ENCODE results near the gene NLRP2B.
"Not testable (repeated sequence)": the region's sequence is repeated elsewhere in the genome, so short reads cannot be mapped to it uniquely, and the experiment has no call there.

Gene NLRP2B

DNA sequence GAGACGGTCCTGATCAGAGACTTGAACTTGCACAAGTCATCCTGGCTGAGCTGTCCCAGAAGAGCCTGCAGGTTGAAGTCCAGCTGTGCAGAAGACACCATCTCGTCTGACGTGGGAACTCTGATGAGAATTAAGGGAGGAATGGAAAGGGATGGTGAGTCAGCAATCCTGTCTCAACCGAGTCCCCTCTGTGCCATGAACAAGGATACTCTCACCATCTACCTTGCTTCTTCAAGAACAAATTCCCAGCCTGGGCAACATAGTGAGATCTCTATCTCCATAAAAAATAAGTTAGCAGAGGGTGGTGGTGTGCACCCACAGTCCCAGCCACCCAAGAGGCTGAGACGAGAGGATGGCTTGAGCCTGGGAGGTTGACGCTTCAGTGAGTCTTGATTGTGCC is at the start of gene NLRP2B:
TSS of gene NLRP2B (minus strand) at position 101 of the 400 bp plus-strand sequence.
- H3K4me3 Mint-ChIP-seq: no peak within 1 kb of the TSS
- no peaks in the 10 kb centered on the region for H3K27me3 Mint-ChIP-seq
- H3K36me3 Mint-ChIP-seq (ENCODE audit: low read depth): no peaks in the 10 kb centered on the region
- peaks cover 29% of the 10 kb centered on the region for H3K9me3 Mint-ChIP-seq
- no peaks in the 10 kb centered on the region for H3K4me1 Mint-ChIP-seq (ENCODE audit: low read depth)
- H3K27ac Mint-ChIP-seq: no peak within 1 kb of the TSS
- intact Hi-C loops (cut with micrococcal nuclease): no loop called here

DNA sequence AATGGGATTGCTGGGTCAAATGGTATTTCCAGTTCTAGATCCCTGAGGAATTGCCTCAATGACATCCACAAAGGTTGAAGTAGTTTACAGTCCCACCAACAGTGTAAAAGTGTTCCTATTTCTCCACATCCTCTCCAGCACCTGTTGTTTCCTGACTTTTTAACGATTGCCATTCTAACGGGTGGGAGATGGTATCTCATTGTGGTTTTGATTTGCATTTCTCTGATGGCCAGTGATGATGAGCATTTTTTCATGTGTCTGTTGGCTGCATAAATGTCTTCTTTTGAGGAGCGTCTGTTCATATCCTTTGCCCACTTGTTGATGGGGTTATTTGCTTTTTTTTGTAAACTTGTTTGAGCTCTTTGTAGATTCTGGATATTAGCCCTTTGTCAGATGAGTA is 45.9 kb upstream of the NLRP2B start:
- H3K4me1 Mint-ChIP-seq (ENCODE audit: low read depth); H3K4me3 Mint-ChIP-seq; intact Hi-C loops (cut with micrococcal nuclease); H3K27me3 Mint-ChIP-seq; H3K36me3 Mint-ChIP-seq (ENCODE audit: low read depth); H3K27ac Mint-ChIP-seq: not testable (repeated sequence)
- H3K9me3 Mint-ChIP-seq: peaks cover 54% of the 10 kb centered on the region

DNA sequence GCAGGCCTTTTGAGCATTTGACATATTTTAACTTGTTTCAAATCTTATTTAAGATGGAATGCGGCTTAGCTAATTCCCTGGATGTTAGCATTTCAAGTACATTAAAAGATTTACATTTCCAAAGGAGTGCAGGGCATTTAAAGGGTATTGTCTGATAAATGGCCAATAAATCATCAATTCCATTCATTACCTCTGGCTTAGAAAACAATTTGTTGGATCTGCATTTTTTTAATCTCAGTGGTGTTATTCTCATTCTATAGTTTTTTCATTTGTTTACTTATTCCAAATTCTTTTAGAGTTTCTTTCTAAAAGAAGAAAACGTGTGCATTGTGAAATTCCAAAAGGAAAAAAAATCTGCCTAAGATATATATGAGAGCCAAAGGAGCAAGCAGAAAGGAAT is 1.3 kb upstream of the NLRP2B start:
- H3K36me3 Mint-ChIP-seq (ENCODE audit: low read depth): no peaks in the 10 kb centered on the region
- H3K4me1 Mint-ChIP-seq (ENCODE audit: low read depth): no peaks in the 10 kb centered on the region
- no peaks in the 10 kb centered on the region for H3K27me3 Mint-ChIP-seq
- peaks cover 38% of the 10 kb centered on the region for H3K9me3 Mint-ChIP-seq
- no peak overlapping the region for H3K4me3 Mint-ChIP-seq
- H3K27ac Mint-ChIP-seq: no peak overlapping the region
- intact Hi-C loops (cut with micrococcal nuclease): no loop called here

DNA sequence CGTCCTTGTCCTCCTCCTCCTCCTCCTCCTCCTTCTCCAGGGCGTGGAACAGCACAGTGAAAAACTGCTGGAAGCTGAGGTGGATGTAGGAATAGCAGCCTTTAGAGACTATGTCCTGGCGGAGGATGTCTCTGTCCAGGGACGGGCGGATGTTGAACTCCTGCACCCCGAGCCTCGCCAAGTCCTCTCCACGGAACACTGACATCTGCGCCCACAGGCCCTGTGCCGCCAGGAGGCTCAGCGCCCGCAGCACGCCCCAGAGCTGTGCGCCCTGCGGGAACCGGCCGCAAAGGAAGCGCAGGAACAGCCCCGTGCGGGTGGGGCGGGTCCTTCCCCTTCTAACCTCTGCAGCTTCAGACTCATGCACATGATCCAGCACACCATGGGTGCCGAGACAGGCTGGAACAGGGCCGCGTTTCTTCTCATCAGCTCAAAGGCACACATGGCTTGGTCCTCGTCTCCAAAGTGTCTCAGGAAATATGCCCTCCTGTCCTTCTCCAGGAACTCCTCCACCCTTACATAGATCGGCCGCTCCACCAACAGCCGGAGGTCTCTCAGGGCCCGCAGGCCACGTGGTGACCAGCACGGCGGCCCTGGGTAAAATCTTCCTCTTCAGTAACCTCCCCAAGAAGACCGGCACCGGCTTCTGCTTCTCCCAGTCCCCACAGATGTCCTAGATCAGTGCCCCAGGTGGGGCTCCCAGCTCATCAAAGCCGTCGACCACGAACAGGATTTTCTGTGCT is 1.2 kb downstream of the NLRP2B start:
- H3K4me1 Mint-ChIP-seq (ENCODE audit: low read depth): no peaks in the 10 kb centered on the region
- H3K36me3 Mint-ChIP-seq (ENCODE audit: low read depth): no peaks in the 10 kb centered on the region

DNA sequence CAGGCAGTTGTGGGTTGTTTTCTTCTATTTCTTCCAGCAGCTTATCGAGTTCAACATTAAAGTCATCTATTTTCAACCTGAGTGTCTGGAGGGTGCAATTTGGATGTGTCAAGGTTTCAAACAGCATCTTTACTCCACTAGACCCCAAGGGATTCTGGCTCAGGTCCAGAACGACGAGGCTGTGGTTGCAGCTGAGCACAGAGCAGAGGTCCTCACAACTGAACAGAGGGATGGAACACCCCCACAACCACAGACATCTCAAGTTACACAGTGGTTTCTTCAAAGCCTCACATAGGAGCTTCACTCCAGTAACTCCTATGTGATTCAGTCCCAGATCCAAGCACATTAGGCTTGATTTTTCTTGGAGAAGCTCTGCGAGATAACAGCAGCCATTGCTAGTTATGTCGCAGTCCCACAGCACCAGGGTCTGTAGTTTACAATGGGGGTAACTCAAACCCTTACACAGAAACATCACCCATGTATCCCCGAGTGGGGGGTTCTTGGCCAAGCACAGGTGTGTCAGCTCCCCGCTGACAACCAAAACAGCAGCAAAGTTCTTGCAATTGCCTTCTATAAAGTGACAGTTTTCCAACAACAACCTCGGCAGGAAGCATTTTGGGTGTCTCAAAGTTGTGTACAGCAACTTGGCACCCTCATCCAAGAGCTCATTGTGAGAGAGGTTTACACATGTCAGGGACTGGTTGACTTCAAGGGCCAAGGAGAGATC is 2.8 kb downstream of the NLRP2B start:
- Mint-ChIP-seq H3K9me3 (peaks cover 45% of the 10 kb centered on the region), H3K4me3 (no peak overlapping the region), H3K36me3 (ENCODE audit: low read depth) (no peaks in the 10 kb centered on the region), H3K27me3 (no peaks in the 10 kb centered on the region), H3K27ac (no peak overlapping the region), H3K4me1 (ENCODE audit: low read depth) (no peaks in the 10 kb centered on the region)
- intact Hi-C loops (cut with micrococcal nuclease): no loop called here

More for the DNA sequence above, 1.2 kb downstream of the NLRP2B start:
- intact Hi-C loops (cut with micrococcal nuclease): no loop called here
- peaks cover 40% of the 10 kb centered on the region for H3K9me3 Mint-ChIP-seq
- no peaks in the 10 kb centered on the region for H3K27me3 Mint-ChIP-seq
- no peak overlapping the region for H3K4me3 Mint-ChIP-seq
- no peak overlapping the region for H3K27ac Mint-ChIP-seq

DNA sequence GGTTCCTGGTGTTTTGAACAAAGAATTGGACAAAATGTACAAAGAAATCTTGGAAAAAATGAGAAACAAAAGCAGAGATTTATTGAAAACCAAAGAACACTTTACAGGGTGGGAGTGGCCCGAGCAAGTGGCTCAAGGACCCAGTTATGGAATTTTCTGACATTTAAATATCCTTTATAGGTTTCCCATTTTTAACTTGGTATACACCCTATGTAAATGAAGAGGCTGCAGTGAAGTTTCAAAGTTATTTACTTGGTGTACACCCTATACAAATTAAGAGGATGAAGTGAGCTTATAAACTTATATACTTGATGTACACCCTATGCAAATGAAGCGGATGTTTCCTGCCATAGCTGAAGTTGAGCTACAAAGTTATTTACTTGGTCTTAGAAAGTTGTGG is 4.7 kb downstream of the NLRP2B start:
- H3K27me3 Mint-ChIP-seq: no peaks in the 10 kb centered on the region
- intact Hi-C loops (cut with micrococcal nuclease): no loop called here
- H3K27ac Mint-ChIP-seq: no peak overlapping the region
- no peaks in the 10 kb centered on the region for H3K4me1 Mint-ChIP-seq (ENCODE audit: low read depth)
- H3K9me3 Mint-ChIP-seq: peaks cover 43% of the 10 kb centered on the region
- no peak overlapping the region for H3K4me3 Mint-ChIP-seq
- no peaks in the 10 kb centered on the region for H3K36me3 Mint-ChIP-seq (ENCODE audit: low read depth)

DNA sequence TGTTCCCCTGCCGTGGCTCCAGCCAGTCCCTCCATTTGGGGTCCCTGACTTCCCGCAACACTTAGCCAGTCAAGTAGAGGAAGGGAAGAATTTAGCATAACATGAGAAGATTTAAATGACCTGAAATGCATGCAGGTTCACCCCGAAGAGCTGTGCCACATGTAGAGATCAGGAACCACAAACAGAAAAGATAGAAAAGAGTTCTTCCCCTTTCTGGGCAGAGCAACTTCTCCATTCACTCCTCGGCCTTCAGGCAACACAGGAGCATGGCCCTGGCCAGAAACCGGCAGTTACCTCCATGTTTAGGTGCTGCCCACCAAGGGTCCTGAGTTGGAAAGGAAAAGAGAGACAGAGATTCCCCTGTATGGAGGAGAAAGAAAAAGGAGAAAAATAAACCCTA is 5.2 kb downstream of the NLRP2B start:
- H3K9me3 Mint-ChIP-seq: peaks cover 39% of the 10 kb centered on the region
- H3K4me1 Mint-ChIP-seq (ENCODE audit: low read depth): no peaks in the 10 kb centered on the region
- no peak overlapping the region for H3K27ac Mint-ChIP-seq
- H3K27me3 Mint-ChIP-seq: no peaks in the 10 kb centered on the region
- intact Hi-C loops (cut with micrococcal nuclease): no loop called here
- no peak overlapping the region for H3K4me3 Mint-ChIP-seq
- no peaks in the 10 kb centered on the region for H3K36me3 Mint-ChIP-seq (ENCODE audit: low read depth)

DNA sequence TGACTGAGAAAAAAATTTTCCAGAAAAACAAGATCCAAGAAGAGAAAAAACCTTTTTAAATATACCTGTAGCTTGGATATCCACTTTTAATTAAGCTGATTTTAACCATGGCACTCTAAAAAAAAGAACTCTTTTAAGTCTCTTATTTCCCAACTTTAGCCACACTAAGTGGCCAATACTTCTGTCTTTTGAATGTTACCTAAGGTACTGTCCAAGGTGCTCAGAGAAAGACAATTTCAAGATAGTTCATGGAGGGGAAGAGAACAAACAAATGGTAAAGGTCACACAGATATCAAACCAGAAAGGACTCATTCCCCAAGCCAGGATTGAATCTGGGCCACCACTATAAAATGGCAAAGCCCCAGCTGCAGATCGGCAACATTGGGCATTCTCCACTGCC is 10.1 kb downstream of the NLRP2B start:
- intact Hi-C loops (cut with micrococcal nuclease): no loop called here
- H3K4me1 Mint-ChIP-seq (ENCODE audit: low read depth): no peaks in the 10 kb centered on the region
- peaks cover 16% of the 10 kb centered on the region for H3K9me3 Mint-ChIP-seq
- no peak overlapping the region for H3K27ac Mint-ChIP-seq
- no peaks in the 10 kb centered on the region for H3K36me3 Mint-ChIP-seq (ENCODE audit: low read depth)
- no peak overlapping the region for H3K4me3 Mint-ChIP-seq
- H3K27me3 Mint-ChIP-seq: no peaks in the 10 kb centered on the region

DNA sequence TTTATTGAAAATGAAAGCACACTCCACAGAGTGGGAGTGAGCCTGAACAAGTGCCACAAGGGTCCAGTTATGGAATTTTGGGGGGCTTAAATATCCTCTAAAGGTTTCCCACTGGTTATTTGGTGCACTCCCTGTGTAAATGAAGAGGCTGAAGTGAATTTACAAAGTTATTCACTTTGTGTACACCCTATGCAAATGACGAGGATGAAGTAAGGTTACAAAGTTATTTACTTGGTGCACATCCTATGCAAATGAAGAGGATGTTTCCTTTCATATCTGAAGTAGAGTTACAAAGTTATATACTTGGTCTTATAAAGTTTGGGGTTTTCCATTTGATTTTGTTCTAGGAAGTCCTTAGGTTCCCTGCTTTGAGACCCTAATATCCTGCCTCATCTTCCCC is 13.1 kb downstream of the NLRP2B start:
- Mint-ChIP-seq H3K4me3 (no peak overlapping the region), H3K36me3 (ENCODE audit: low read depth) (no peaks in the 10 kb centered on the region), H3K4me1 (ENCODE audit: low read depth) (no peaks in the 10 kb centered on the region), H3K27me3 (no peaks in the 10 kb centered on the region), H3K9me3 (peaks cover 5% of the 10 kb centered on the region), H3K27ac (no peak overlapping the region)
- intact Hi-C loops (cut with micrococcal nuclease): no loop called here

DNA sequence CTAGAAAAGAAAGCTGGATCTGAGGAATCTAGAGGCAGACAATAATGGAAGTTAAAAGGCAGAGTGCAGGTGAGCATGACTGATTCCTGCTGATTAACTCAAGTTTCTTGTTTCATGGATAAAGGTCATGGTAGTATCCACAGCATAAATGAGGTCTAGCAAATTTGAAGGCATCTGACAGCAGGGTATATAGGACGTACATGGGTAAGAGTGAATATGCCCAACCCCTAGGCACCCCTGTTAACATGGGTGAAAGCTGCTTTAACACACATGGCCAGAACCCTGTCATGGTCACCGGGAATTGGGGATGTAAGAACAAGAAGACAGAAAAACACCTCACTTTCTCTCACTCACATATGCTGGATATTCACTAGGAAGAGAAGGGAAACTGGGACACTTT is 25.0 kb downstream of the NLRP2B start:
- intact Hi-C loops (cut with micrococcal nuclease): no loop called here
- Mint-ChIP-seq H3K27me3 (no peaks in the 10 kb centered on the region), H3K4me1 (ENCODE audit: low read depth) (no peaks in the 10 kb centered on the region)

DNA sequence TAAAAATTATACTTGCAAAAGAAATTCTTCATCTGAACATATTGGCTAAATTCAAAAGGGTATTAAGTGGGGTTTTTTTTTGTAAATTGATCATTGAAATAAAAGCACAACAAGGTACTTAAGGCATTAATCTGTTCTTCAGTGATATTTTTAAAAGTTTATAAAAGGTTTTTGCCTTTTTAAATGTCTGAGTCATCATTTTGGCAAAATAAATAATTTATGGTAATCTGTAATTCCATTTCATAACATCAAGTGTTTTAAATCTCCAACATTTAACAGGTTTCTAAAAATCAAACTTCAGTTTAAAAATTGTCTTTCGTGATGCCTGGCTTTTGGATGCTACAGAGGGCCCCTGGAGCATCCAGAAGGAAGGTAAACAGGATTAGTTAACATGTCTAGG is 27.4 kb downstream of the NLRP2B start:
- intact Hi-C loops (cut with micrococcal nuclease): no loop called here
- no peaks in the 10 kb centered on the region for H3K36me3 Mint-ChIP-seq (ENCODE audit: low read depth)
- H3K27ac Mint-ChIP-seq: no peak overlapping the region
- H3K27me3 Mint-ChIP-seq: no peaks in the 10 kb centered on the region
- peaks cover 16% of the 10 kb centered on the region for H3K9me3 Mint-ChIP-seq
- no peak overlapping the region for H3K4me3 Mint-ChIP-seq
- H3K4me1 Mint-ChIP-seq (ENCODE audit: low read depth): no peaks in the 10 kb centered on the region

More for the DNA sequence above, 25.0 kb downstream of the NLRP2B start:
- no peak overlapping the region for H3K4me3 Mint-ChIP-seq
- H3K27ac Mint-ChIP-seq: no peak overlapping the region
- no peaks in the 10 kb centered on the region for H3K36me3 Mint-ChIP-seq (ENCODE audit: low read depth)
- peaks cover 16% of the 10 kb centered on the region for H3K9me3 Mint-ChIP-seq

DNA sequence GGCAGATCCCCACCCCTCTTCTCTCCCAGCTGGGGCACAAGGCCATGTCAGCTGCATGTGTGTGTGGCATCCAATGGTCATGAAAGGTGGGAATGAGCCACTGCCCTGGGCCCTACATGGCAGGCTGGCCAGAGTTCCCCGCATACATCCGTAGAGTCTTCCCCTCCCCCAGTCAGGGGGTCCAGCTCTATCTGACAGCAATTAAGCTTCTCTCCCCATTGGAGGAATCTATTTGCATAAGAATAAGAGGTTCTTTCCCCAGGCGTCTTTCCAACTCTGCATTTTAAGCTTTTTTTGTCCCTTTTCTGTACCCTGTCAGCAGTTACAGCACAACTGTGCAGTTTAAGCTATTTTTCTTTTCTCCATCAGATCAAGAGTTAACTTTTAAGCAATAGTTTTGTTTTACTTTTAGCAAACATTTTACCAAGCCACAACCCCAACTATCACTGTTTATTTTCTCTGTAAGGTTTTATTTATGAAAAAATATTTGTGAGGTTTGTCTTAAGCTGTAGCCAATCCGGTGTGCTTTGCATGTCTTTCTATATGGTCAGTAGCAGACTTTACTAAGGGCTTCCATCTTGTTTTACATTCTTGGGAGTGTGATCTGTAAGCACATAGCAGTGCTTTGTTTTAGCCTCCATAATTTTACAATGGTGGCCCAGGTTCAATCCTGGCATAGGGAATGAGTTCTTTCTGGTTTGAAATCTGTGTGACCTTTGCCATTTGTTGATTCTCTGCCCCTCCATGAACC is 28.7 kb downstream of the NLRP2B start:
- H3K9me3 Mint-ChIP-seq: peaks cover 14% of the 10 kb centered on the region
- H3K4me3 Mint-ChIP-seq: no peak overlapping the region
- intact Hi-C loops (cut with micrococcal nuclease): no loop called here
- H3K27ac Mint-ChIP-seq: no peak overlapping the region
- no peaks in the 10 kb centered on the region for H3K36me3 Mint-ChIP-seq (ENCODE audit: low read depth)
- H3K27me3 Mint-ChIP-seq: no peaks in the 10 kb centered on the region
- H3K4me1 Mint-ChIP-seq (ENCODE audit: low read depth): no peaks in the 10 kb centered on the region

DNA sequence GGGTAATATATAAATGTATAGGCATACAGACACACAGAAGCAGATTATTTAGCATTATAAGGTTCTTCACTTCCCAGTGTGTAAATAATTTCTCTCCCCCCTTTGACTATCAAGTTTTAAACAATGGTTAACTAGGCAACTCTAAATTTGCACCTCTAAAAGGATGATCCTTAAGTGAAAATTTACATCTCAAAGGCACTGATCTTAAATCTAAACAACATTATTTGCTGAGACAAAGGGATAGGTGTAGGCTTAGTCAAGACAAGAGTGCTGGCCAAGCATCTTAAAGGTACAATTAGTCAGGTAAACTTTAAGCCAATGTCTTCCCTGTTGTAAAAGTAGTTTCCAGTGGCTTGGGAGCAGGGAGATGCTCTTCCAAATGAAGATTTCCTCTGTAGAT is 33.0 kb downstream of the NLRP2B start:
- no peaks in the 10 kb centered on the region for H3K27me3 Mint-ChIP-seq
- H3K4me3 Mint-ChIP-seq: no peak overlapping the region
- H3K27ac Mint-ChIP-seq: no peak overlapping the region
- no peaks in the 10 kb centered on the region for H3K4me1 Mint-ChIP-seq (ENCODE audit: low read depth)
- intact Hi-C loops (cut with micrococcal nuclease): no loop called here
- H3K9me3 Mint-ChIP-seq: no peaks in the 10 kb centered on the region
- no peaks in the 10 kb centered on the region for H3K36me3 Mint-ChIP-seq (ENCODE audit: low read depth)

DNA sequence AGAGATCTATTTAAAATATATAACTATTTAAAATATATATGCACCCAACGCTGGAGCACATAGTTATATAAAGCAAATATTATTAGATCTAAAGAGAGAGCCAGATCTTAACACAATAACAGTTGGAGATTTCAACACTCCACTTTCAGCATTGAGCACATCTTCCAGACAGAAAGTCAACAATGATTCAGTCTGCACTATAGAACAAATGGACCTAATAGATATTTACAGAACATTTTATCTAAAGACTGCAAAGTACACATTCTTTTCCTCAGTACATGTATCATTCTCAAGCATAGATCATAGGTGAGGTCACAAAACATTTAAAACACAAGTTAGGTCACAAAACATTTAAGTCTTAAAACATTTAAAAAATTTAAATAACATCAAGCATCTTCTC is 36.4 kb downstream of the NLRP2B start:
- H3K36me3 Mint-ChIP-seq (ENCODE audit: low read depth): no peaks in the 10 kb centered on the region
- no peaks in the 10 kb centered on the region for H3K27me3 Mint-ChIP-seq
- intact Hi-C loops (cut with micrococcal nuclease): no loop called here
- peaks cover 26% of the 10 kb centered on the region for H3K9me3 Mint-ChIP-seq
- H3K4me3 Mint-ChIP-seq: no peak overlapping the region
- no peak overlapping the region for H3K27ac Mint-ChIP-seq
- H3K4me1 Mint-ChIP-seq (ENCODE audit: low read depth): no peaks in the 10 kb centered on the region

Data from dendritic cell treated with granulocyte-macrophage colony-stimulating factor and Interleukin-4, amounts not matched to agents 40 ng/mL and 50 ng/mL, for 4 days (primary cell).